Activated CD8-positive, alpha-beta memory T cell treated with anti-CD3 and anti-CD28 coated beads for 1 hour (primary cell): ENCODE data around the gene ACP7.
"Not testable (repeated sequence)": the region's sequence is repeated elsewhere in the genome, so short reads cannot be mapped to it uniquely, and the experiment has no call there.

Source experiments
- DNase-seq, 2 donors: peaks; one replicate each; pipeline ENCODE4 v3.0.0-alpha.2; 2020; ENCODE audit warnings: low read depth in 1 of 2; ENCODE audit errors: extremely low read depth in 1 of 2

Gene ACP7

GRCh38 chr19:39077323-39077722, 6.8 kb upstream of the ACP7 start:
- DNase-seq, result no peak

GRCh38 chr19:39078436-39079200, 5.5 kb upstream of the ACP7 start:
- DNase-seq, result no peak

GRCh38 chr19:39080431-39080830, 3.7 kb upstream of the ACP7 start:
- DNase-seq, result no peak

GRCh38 chr19:39082167-39082566, 2.0 kb upstream of the ACP7 start:
- DNase-seq, result no peak

GRCh38 chr19:39082745-39083598, 1.2 kb upstream of the ACP7 start:
- DNase-seq, result no peak

GRCh38 chr19:39083599-39083982, 577 bp upstream of the ACP7 start:
- no peak for DNase-seq

- no peak for DNase-seq
Measured at GRCh38 chr19:39084732-39085080, 538 bp downstream of the ACP7 start.

- DNase-seq, result no peak
Measured at GRCh38 chr19:39085392-39085791, 1.2 kb downstream of the ACP7 start.

- DNase-seq, result no peak
Measured at GRCh38 chr19:39086386-39086785, 2.2 kb downstream of the ACP7 start.

- DNase-seq, result no peak
Measured at GRCh38 chr19:39087907-39088686, 3.9 kb downstream of the ACP7 start.

- not testable (repeated sequence) for DNase-seq
Measured at GRCh38 chr19:39090016-39090415, 5.8 kb downstream of the ACP7 start.

- no peak for DNase-seq
Measured at GRCh38 chr19:39090881-39091280, 6.7 kb downstream of the ACP7 start.

- DNase-seq, result not testable (repeated sequence)
Measured at GRCh38 chr19:39095799-39096540, 11.8 kb downstream of the ACP7 start.

GRCh38 chr19:39097299-39097698, 13.1 kb downstream of the ACP7 start:
- DNase-seq, result no peak

- no peak for DNase-seq
Measured at GRCh38 chr19:39097721-39098120, 13.6 kb downstream of the ACP7 start.

- DNase-seq, result no peak
Measured at GRCh38 chr19:39098365-39099269, 14.4 kb downstream of the ACP7 start.

GRCh38 chr19:39099341-39099740, 15.2 kb downstream of the ACP7 start:
- no peak for DNase-seq

- DNase-seq, result no peak
Measured at GRCh38 chr19:39100500-39101166, 16.5 kb downstream of the ACP7 start.

GRCh38 chr19:39103151-39103550, 19.0 kb downstream of the ACP7 start:
- no peak for DNase-seq
